Cardiac fibroblast (primary cell): Measurements from ENCODE around the gene DOK5.

ENCODE experiments used
- DNase-seq, 2 donors: peaks; one replicate each; pipeline versions ENCODE4 v3.0.0 to v3.0.0-alpha.2; 2010; ENCODE audit warnings: low read depth in 2 of 2
- H3K4me3 ChIP-seq, 2 donors: replicated peaks in 1 of 2; 1 replicate in 1 of 2; 2 replicates in 1 of 2; pipeline ENCODE4 v1.5.1; 2011; ENCODE audit warnings: low read depth in 2 of 2, low read length in 2 of 2, mild to moderate bottlenecking in 2 of 2, moderate library complexity in 1 of 2
- CTCF ChIP-seq: IDR thresholded peaks from one replicate; pipeline ENCODE4 v1.5.1; 2011; ENCODE audit warnings: low read depth, mild to moderate bottlenecking, low read length, inconsistent platforms

The DOK5 gene

GRCh38 chr20:54456961-54457360 is 18.4 kb upstream of the DOK5 start:
- no peak for TF ChIP-seq CTCF
- no peak for DNase-seq
- no peak overlapping the region for H3K4me3 ChIP-seq

GRCh38 chr20:54458219-54458618 is 17.2 kb upstream of the DOK5 start:
- H3K4me3 ChIP-seq: no peak overlapping the region
- TF ChIP-seq CTCF: no peak
- no peak for DNase-seq

- H3K4me3 ChIP-seq: no peak overlapping the region
- no peak for TF ChIP-seq CTCF
- no peak for DNase-seq
Observed at GRCh38 chr20:54459279-54459678, 16.1 kb upstream of the DOK5 start.

GRCh38 chr20:54464003-54464402 is 11.4 kb upstream of the DOK5 start:
- no peak for TF ChIP-seq CTCF
- no peak for DNase-seq
- H3K4me3 ChIP-seq: no peak overlapping the region

- TF ChIP-seq CTCF: no peak
- DNase-seq: no peak
- no peak overlapping the region for H3K4me3 ChIP-seq
Observed at GRCh38 chr20:54466127-54466526, 9.3 kb upstream of the DOK5 start.

GRCh38 chr20:54467622-54468021 is 7.8 kb upstream of the DOK5 start:
- no peak for TF ChIP-seq CTCF
- H3K4me3 ChIP-seq: no peak overlapping the region
- no peak for DNase-seq

GRCh38 chr20:54468082-54468481 is 7.3 kb upstream of the DOK5 start:
- H3K4me3 ChIP-seq: no peak overlapping the region
- DNase-seq: no peak
- no peak for TF ChIP-seq CTCF
